ENCODE data around the gene SAP30BP.

DNA sequence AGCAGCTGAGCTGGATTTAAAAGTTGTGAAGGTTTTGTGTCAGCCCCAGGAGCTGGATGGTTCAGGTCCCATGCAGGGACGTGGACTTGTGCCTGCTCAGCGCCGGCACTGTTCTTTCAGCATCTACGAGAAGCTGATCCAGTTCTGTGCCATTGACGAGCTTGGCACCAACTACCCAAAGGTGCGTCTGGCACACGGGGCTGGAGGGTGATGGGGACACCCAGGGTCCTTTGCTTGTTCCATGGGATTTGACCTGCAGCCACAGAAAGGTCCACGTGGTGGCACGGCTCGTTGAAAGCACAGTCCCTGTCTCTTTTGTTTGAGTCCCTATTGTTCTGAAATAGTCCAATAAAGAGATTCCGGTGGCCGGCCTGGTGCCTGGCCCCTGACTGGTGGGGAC is 36.1 kb downstream of the SAP30BP start:
- TF ChIP-seq, protein P1, sequence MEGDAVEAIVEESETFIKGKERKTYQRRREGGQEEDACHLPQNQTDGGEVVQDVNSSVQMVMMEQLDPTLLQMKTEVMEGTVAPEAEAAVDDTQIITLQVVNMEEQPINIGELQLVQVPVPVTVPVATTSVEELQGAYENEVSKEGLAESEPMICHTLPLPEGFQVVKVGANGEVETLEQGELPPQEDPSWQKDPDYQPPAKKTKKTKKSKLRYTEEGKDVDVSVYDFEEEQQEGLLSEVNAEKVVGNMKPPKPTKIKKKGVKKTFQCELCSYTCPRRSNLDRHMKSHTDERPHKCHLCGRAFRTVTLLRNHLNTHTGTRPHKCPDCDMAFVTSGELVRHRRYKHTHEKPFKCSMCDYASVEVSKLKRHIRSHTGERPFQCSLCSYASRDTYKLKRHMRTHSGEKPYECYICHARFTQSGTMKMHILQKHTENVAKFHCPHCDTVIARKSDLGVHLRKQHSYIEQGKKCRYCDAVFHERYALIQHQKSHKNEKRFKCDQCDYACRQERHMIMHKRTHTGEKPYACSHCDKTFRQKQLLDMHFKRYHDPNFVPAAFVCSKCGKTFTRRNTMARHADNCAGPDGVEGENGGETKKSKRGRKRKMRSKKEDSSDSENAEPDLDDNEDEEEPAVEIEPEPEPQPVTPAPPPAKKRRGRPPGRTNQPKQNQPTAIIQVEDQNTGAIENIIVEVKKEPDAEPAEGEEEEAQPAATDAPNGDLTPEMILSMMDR (optimal IDR thresholded peaks at IDR 0.05 in 1 of 3, IDR thresholded peaks at IDR 0.05 in 1 of 3, conservative IDR thresholded peaks at IDR 0.05 in 1 of 3; ENCODE audit: extremely low read depth in 1 of 3, insufficient read depth in 2 of 3, low read length in 3 of 3): no peak
- TF ChIP-seq EZH2 (IDR thresholded peaks at IDR 0.05; ENCODE audit: low read length): no peak

All from keratinocyte (primary cell).